HG03432 (cell line): ENCODE results near the gene STK10.
A peak's percentile ranks its signal among the peaks of the same experiment; 100 is the strongest.
"Not testable (repeated sequence)": the region's sequence is repeated elsewhere in the genome, so short reads cannot be mapped to it uniquely, and the experiment has no call there.

Experiments used
- ATAC-seq: cut with Tn5 transposase; IDR thresholded peaks from one replicate; pipeline ENCODE4 v1.9.1; 2021; ENCODE audit warnings: mild to moderate bottlenecking, moderate library complexity; ENCODE audit not compliant: unreplicated experiment

STK10 gene

DNA sequence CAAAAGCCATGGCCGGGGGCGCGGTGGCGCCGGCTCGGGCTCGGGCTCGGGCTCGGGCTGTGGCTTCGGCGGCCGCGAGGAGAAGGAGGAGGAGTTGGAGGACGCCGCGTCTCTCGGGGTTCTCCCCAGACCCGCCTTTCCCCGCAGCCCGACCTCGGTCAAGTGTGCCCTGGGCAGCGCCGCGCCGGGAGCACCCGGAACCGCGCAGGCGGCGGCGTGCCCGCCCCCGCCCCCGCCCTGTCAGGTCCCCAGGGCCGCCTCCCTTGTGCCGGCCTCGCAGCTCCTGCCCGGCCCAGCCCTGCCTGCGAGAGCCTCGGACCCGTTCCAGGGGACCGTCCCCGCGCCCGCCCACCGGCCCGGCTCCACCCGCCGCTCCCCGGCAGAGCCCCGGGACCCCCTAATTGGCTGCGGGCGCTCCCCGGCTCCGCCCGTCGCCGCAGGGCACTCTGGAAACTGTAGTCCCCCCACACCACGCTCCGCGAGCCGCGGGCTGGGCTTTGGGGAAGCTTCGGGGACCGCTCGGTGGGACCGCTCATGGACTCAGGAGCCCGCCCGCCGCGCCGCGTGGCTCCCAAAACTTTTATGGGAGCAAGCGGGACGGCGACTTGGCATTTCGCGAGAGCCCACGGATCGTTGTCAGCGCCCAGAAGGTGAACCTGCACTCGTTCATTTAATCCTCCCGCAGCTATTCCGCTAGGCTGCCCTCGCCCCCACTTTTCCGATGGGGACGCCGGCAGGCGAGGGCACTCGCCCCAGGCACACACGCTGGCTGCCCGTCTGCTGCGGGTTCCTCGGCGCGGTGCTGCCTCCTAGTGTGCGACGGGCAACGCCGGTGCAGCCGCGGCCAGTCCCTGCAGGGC, at the start of gene STK10:
TSS of gene STK10 (minus strand) at position 192 of the 860 bp plus-strand sequence. CDS start at position 10, 182 bp downstream.
- ATAC-seq = peak; percentile 81

DNA sequence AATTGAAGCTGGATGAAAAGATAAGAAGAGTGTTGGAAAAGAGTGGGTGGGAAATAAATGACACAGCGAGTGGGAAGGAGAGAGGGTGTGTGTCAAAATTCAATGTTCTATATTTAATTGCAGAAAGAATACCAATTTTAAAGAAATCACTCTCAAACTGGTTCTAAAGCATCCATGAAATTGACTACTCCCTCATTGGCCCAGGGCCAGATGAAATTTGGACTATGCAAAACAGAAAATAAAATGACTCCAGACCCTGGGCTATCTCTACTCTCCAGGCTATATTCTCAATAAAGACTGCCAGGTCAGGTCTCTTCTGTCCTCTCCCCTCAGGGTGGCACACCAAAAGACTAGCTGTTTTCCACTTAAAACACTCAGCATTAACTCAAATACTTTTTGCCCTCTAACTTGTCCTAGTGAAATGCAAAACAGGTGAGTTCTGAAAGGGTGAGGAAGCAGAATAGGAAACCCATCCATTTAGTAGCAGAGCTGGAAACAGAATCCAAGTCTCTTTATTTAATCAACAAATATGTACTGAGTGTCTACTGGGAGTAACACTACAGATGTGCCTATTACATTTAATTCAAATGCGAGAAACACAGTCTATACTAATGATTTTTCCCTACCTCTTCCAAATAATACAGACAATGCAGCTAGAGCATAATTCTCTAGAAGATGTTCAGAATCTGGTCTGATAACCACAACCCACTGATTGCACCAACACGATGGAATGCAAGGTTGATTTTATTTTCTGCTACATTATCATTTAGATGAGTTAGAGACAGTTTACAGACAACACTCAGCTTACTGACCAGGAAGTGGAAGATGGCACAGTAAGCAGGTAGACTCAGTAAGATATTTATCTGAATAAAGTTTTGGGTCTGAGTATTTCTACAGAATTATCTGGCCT, 48.1 kb upstream of the STK10 start:
- ATAC-seq = no peak

GRCh38 chr5:172235132-172235780, 47.2 kb upstream of the STK10 start:
- peak; percentile 80 for ATAC-seq

DNA sequence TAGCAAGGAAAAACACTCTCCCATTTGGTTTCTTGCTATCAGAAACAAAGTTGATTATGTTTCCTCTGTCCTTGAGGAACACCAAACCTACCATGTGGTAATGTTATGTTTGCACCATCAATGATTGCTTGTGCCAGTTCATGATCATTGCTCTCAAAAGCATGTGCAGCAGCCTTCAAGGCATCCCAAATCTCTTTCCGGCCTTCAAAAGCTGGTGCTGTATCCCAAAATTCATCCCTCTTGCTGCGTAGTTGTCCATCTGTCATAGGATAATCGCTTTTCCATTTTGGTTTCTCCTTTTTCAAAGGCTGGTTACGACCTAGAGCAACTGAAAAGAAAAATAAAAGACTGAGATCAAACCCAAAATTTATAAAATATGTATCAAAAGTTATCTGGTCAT, 46.0 kb upstream of the STK10 start:
- no peak for ATAC-seq

- ATAC-seq = no peak
Measured at GRCh38 chr5:172229904-172230303, 41.9 kb upstream of the STK10 start.

DNA sequence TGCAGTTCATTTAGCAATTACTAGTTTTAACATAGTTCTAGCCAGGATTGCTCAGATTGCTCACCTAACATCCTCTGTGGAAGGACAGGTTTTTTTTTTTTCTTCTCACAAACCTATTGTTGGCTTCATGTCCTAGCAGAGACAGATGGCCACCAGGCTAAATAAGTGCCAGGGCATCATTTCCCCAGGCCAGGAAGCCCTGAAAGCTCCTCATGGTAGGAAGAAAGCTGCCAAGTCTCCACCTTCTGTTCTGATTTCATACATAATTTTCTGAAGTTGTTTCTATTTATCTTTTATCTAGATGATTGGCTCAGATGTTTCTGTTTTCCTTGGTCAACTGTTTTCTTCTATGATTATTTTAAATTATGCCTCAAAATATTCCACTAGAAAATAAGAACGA, 37.0 kb upstream of the STK10 start:
- ATAC-seq = no peak

DNA sequence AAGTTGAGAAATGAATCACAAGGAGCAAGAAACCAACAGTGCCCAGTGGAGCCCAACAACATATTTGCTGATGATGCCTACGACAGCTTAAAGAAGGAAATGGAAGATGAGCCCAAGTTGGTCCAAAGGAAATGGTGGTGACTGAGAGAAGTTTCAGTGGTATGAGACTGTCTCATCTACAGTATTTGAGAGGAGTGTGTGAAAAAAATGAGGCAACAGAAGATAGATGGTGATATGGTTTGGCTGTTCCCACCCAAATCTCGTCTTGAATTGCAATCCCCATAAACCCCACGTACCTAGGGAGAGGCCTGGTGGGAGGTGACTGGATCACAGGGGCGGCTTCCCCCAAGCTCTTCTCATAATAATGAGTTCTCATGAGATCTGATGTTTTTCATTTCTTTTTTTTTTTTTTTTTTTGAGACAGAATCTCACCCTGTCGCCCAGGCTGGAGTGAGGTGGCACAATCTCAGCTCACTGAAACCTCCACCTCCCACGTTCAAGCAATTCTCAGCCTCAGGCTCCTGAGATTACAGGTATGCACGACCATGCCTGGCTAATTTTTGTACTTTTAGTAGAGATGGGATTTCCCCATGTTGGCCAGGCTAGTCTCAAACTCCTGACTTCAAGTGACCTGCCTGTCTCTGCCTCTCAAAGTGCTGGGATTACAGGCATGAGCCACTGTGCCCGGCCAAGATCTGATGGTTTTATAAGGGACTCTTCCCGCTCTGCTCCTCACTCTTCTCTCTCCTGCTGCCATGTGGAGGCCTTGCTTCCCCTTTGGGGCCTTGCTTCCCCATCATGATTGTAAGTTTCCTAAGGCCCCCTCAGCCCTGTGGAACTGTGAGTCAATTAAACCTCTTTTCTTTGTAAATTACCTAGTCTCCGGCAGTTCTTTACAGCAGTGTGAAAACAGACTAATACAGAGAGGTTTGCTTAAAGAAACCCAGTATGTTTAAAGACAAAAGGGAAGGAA, 36.2 kb upstream of the STK10 start:
- ATAC-seq = peak; percentile 87

DNA sequence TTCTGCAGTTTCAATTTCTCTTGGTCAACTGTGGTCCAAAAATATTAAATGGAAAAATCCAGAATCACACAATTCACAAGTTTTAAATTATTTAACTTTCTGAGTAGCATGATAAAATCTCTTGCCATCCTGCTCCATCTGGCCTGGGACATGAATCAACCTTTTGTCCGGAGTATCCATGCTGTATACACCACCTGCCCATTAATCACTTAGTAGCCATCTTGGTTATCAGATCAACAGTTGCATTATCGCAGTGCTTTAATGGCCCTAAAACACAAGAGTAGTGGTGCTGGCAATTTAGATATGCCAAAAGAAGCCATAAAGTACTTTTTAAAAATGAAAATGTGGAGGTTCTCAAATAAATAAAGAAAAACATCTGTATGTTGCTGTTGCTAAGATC, 31.3 kb upstream of the STK10 start:
- ATAC-seq = no peak

GRCh38 chr5:172216345-172216744, 28.3 kb upstream of the STK10 start:
- ATAC-seq = no peak

- ATAC-seq = no peak
Measured at GRCh38 chr5:172213126-172213525, 25.1 kb upstream of the STK10 start.

GRCh38 chr5:172211676-172212075, 23.7 kb upstream of the STK10 start:
- no peak for ATAC-seq

DNA sequence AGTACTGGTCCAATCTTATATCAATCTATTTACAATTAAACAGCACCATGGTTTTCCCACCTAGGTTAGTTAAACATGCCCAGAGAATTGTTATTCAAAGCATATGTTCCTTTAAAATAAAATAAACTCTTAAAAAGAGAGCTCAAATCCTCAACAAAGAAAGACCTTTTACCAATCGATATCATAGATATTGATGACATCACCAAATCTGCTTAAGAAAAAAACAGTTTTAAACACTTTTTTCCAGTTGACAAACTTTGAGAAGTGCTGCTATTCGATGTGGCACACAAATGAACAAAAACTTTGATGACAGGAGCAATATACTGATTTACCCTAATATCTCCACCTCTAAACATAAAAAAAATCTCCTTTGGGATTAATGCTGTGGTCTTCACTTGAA, 21.7 kb upstream of the STK10 start:
- no peak for ATAC-seq

DNA sequence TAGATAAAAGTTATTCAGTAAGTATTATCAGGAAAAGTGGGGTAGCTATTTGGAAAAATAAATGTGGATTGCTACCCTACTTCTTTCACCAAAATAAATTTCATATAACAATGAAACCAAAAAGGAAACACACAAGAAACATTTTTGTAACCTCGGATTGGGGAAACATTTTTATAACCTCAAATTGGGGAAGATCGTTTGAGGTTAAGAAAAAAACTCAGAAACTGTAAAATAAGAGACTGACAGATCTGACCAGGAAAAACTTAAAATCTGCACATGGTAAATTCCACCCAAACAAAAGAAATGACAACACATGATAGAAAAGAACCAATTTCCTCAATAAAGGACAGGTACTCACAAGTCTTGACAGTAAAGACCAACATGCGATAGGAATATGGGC, 19.5 kb upstream of the STK10 start:
- no peak for ATAC-seq

DNA sequence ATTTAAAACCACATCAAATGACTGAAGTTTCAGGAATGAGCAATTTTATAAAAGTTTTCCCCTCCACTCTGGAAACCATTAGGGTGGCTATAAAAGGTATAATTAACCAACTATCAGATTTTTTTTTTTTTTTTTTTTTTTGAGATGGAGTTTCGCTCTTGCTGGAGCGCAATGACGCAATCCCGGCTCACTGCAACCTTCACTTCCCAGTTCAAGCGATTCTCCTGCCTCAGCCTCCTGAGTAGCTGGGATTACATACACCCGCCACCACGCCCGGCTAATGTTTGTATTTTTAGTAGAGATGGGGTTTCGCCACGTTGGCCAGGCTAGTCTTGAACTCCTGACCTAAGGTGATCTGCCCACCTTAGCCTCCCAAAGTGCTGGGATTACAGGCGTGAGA, 18.0 kb upstream of the STK10 start:
- not testable (repeated sequence) for ATAC-seq

- no peak for ATAC-seq
Measured at GRCh38 chr5:172200476-172200875, 12.5 kb upstream of the STK10 start.

DNA sequence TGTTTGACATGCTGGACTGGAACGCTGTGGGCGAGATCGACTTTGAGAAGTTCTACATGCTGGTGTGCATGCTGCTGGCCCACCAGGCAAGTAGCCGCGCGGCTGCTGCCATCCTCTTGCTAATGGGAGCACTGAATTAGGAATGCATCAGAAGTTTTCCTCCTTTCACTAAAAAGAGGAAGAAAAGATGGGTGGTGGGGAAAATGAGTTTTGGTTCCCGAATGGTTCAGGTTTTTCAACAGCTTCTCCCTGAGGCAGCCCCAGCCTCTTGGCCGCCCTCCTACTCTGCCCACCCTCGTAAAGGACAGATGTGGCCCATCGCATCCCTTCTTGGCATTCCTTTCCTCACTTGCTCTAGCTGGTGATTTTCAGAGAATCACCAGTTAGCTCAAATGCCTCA, 11.4 kb upstream of the STK10 start:
- ATAC-seq = no peak

- ATAC-seq = not testable (repeated sequence)
Measured at GRCh38 chr5:172197775-172198174, 9.8 kb upstream of the STK10 start.

- ATAC-seq = no peak
Measured at GRCh38 chr5:172194985-172195774, 7.2 kb upstream of the STK10 start.

DNA sequence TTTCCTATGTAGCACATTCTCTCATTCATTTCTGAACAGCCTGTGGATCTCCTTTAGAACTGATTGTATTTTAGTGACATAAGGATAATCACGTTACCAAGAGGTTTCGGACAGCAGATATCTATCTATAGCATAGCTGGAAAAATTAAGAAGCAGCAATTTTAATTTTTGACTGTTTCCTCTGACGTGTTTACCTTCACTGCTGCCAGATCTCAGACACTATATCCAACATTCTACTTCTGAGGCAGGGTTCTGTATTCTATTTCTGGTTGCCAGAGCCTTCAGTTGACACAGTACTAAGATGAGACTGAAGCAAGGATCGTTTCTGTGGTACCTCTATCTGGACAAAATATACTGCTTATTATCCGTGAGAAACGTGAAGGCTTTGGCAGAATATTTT, 5.8 kb upstream of the STK10 start, which contains the start of gene EFCAB9:
TSS of gene EFCAB9 (plus strand) at position 301 of the 400 bp plus-strand sequence. CDS start at position 302, 1 bp downstream.
- no peak for ATAC-seq
